AG10803 (cell line): ENCODE measurements around the gene CFI.

Experiments used
- DNase-seq: peaks from one replicate; pipeline ENCODE4 v3.0.0; 2010; ENCODE audit warnings: low read depth
- H3K4me3 ChIP-seq: 2 replicates; pipeline ENCODE4 v1.5.1; 2011; ENCODE audit warnings: mild to moderate bottlenecking, low read length, control low read depth
- CTCF ChIP-seq: conservative IDR thresholded peaks from 2 replicates; pipeline ENCODE4 v1.5.1; 2011; ENCODE audit warnings: mild to moderate bottlenecking, low read length, control low read depth, inconsistent platforms

The CFI gene

GRCh38 chr4:109721033-109721432, 80.8 kb downstream of the CFI start:
- TF ChIP-seq CTCF = no peak
- no peak overlapping the region for H3K4me3 ChIP-seq
- DNase-seq = no peak

GRCh38 chr4:109719604-109720003, 82.2 kb downstream of the CFI start:
- no peak for TF ChIP-seq CTCF

GRCh38 chr4:109718759-109719158, 83.0 kb downstream of the CFI start:
- no peak for TF ChIP-seq CTCF
- H3K4me3 ChIP-seq = no peak overlapping the region
- no peak for DNase-seq

More at GRCh38 chr4:109719604-109720003, 82.2 kb downstream of the CFI start:
- no peak for DNase-seq
- H3K4me3 ChIP-seq = no peak overlapping the region

GRCh38 chr4:109713500-109713899, 88.3 kb downstream of the CFI start:
- DNase-seq = no peak
- H3K4me3 ChIP-seq = no peak overlapping the region
- TF ChIP-seq CTCF = no peak

GRCh38 chr4:109708990-109709389, 92.8 kb downstream of the CFI start:
- DNase-seq = no peak
- H3K4me3 ChIP-seq = no peak overlapping the region
- no peak for TF ChIP-seq CTCF

GRCh38 chr4:109708435-109708834, 93.4 kb downstream of the CFI start:
- no peak for TF ChIP-seq CTCF
- H3K4me3 ChIP-seq = no peak overlapping the region
- no peak for DNase-seq

- TF ChIP-seq CTCF = no peak
- no peak for DNase-seq
Measured at GRCh38 chr4:109703664-109704361, 98.0 kb downstream of the CFI start.

More at GRCh38 chr4:109703664-109704361, 98.0 kb downstream of the CFI start:
- H3K4me3 ChIP-seq = peak overlapping the region; percentile 83
